Midbrain (tissue), 1 donor: Measurements from ENCODE around the gene VWA5A.

ENCODE experiments used
- DNase-seq: peaks from one replicate; lab custom pipeline; 2025; lab: John Stamatoyannopoulos, UW

VWA5A gene

GRCh38 chr11:124114942-124115781, at the start of gene VWA5A:
TSS of gene VWA5A (plus strand) at chr11:124115450. CDS start at chr11:124117512, 2,062 bp downstream.
- DNase-seq, result peak; percentile 75

- DNase-seq, result no peak
Observed at GRCh38 chr11:124068601-124069110, 46.6 kb upstream of the VWA5A start.

- DNase-seq, result peak; percentile 48
Observed at GRCh38 chr11:124069429-124070401, 45.5 kb upstream of the VWA5A start.

GRCh38 chr11:124070915-124071622, 44.2 kb upstream of the VWA5A start:
- peak; percentile 75 for DNase-seq

- no peak for DNase-seq
Observed at GRCh38 chr11:124071623-124071948, 43.7 kb upstream of the VWA5A start.

- DNase-seq, result no peak
Observed at GRCh38 chr11:124072147-124072546, 43.1 kb upstream of the VWA5A start.

GRCh38 chr11:124074554-124074953, 40.7 kb upstream of the VWA5A start:
- DNase-seq, result no peak

- no peak for DNase-seq
Observed at GRCh38 chr11:124075492-124075840, 39.8 kb upstream of the VWA5A start.

GRCh38 chr11:124075841-124076651, 39.2 kb upstream of the VWA5A start:
- no peak for DNase-seq

- no peak for DNase-seq
Observed at GRCh38 chr11:124077266-124077665, 38.0 kb upstream of the VWA5A start.

GRCh38 chr11:124078591-124078990, 36.7 kb upstream of the VWA5A start:
- DNase-seq, result no peak

GRCh38 chr11:124079631-124080326, 35.5 kb upstream of the VWA5A start:
- no peak for DNase-seq

GRCh38 chr11:124080327-124081001, 34.8 kb upstream of the VWA5A start:
- no peak for DNase-seq

- no peak for DNase-seq
Observed at GRCh38 chr11:124081483-124081882, 33.8 kb upstream of the VWA5A start.

- no peak for DNase-seq
Observed at GRCh38 chr11:124082371-124082770, 32.9 kb upstream of the VWA5A start.

- DNase-seq, result no peak
Observed at GRCh38 chr11:124085583-124085982, 29.7 kb upstream of the VWA5A start.

GRCh38 chr11:124085997-124086846, 29.0 kb upstream of the VWA5A start:
- peak; percentile 43 for DNase-seq

GRCh38 chr11:124090996-124091395, 24.3 kb upstream of the VWA5A start:
- DNase-seq, result no peak

- DNase-seq, result no peak
Observed at GRCh38 chr11:124093330-124093729, 21.9 kb upstream of the VWA5A start.
